CD4-positive, alpha-beta T cell treated with Interleukin-17A for 1 hour (primary cell): ENCODE results near the gene IFI6.
"Not testable (repeated sequence)": the region's sequence is repeated elsewhere in the genome, so short reads cannot be mapped to it uniquely, and the experiment has no call there.

Experiments
- DNase-seq: peaks from one replicate; pipeline ENCODE4 v3.0.0-alpha.2; 2020

IFI6 gene

DNA sequence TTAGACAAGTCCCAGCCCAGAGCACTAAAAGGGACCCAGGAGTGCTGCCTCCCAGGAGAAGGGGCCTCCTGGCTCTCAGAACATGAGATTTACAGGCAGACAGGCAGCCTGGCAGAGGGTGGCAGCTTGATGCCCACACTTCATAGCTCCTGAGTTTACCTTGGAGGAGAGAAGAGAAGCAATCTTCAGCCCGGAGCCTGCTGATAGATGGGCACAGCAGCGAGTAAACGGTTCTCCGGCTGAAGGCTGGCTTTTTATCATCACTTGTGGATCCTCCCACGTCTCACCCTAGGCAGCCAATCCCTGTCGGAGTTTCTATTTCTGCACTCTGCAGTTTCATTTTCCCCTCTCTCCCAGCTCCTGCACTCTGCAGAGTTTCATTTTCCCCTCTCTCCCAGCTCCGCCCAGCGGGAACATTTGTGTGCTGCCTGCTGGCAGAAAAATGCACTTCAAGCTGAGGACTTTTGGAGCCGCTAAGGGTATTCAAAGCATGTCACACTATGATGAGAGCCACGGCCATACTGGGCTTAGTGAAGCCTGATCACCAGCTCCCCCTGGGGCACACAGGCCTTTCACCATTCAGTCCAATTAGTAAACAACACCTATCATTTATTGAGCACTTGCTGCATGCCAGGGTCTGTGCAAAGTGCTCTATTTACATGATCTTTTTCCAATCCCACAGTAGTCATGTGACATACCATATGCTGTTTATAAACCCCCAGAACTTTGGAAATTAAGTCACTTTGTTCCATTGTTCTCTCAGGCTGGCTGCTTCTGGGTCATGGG is at the start of gene IFI6:
TSS of gene IFI6 (minus strand) at position 229 of the 786 bp plus-strand sequence. CDS start 2,878 bp downstream, outside the sequence.
- peak; percentile 91 for DNase-seq

DNA sequence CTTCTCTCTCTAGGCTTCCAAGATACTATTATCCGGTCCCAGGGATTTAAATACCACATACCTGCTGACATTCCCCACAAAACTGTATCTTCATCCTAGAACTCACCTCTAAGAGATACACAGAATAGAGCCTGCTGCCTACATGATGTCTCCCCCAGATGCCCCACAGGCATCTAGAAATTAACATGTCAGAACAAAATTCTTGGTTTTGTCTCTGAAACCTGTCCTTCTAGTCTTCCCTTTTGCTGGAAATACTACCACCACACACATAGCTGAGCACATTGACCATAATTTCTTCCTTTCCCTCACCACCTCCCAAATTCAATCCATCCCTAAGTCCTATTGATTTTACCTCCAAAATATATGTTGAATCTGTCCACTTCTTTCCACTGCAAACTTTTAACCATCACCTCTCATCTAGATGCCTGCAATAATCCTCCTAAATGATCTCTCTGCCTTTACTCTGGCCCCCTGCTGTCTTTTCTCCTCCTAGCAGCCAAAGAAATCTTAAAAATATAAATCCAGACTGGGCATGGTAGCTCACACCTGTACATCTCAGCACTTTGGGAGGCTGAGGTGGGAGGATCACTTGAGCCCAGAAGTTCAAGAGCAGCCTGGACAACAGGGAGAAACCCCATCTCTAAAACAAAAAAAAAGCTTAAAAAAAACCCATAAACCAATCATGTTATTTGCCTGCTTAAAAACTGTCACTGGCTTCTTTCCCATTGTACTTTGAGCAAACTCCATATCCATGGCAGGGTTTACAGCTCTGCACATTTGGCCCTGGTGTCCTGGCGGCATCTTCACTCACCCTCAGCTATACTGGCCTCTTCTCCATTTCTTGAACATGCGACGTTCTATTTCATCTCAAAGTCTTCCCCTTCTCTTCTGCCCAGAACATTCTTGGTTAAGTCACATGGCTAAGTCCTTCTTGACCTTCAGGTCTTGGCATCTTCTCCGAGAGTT is 47.6 kb upstream of the IFI6 start:
- peak; percentile 24 for DNase-seq

- DNase-seq, result no peak
Measured at GRCh38 chr1:27716262-27716895, 44.4 kb upstream of the IFI6 start.

GRCh38 chr1:27713869-27714513 is 42.0 kb upstream of the IFI6 start:
- no peak for DNase-seq

DNA sequence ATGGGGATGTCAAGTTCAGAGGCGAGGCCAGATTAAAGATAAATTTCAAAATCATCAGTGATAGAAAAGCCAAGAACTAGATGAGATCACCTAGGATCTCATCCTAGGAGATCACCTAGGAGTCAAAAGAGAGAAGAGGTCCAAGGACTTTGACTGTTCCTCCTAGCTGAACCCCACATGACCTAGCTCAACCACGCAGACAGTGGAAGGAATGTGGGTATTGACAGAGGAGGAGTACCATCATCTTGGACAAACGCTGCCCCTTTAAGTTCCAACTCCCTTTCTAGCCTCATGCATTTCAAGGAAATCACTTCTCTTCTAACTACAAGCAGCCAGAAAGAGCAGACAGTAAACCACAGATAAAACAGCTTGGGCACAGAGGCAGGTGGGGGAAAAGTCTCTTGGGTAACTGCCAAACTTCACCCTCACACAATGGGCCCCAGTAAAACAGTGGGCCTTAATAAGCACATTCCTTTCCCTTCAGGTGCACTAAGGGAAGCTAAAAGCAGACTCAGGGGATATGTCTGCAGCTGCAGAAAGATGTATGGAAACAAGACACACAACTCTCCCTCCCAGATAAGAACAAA is 41.2 kb upstream of the IFI6 start:
- DNase-seq, result no peak

DNA sequence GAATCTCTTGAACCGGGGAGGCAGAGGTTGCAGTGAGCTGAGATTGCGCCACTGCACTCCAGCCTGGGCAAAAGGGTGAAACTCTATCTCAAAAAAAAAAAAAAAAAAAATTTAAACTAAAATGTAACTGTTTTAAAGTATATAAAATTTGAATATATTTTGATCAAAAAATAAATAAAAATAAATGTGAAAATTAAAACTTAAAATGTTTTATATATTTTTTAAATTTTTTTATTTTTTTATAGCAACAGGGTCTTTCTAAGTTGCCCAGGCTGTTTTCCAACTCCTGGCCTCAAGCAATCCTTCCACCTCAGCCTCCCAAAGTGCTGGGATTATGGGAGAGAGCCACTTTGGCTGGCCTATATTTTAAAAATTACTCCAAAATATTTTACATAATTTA is 38.6 kb upstream of the IFI6 start:
- DNase-seq, result no peak

GRCh38 chr1:27705545-27705944 is 33.6 kb upstream of the IFI6 start:
- DNase-seq, result no peak

DNA sequence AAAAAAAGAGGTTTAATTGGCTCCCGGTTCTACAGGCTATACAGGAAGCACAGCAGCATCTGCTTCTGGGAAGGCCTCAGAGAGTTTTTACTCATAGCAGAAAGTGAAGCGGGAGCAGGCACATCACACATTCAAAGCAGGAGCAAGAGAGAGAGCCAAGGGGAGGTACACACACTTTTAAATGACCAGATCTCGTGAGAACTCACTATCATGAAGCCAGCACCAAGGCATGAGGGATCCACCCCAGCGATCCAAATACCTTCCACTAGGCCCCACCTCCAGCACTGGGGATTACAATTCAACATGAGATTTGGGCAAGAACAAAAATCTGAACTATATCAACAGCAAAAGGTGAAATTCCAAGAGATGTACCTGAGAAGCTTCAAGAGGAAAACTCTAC is 33.0 kb upstream of the IFI6 start:
- no peak for DNase-seq

- not testable (repeated sequence) for DNase-seq
Measured at GRCh38 chr1:27696835-27697234, 24.8 kb upstream of the IFI6 start.

DNA sequence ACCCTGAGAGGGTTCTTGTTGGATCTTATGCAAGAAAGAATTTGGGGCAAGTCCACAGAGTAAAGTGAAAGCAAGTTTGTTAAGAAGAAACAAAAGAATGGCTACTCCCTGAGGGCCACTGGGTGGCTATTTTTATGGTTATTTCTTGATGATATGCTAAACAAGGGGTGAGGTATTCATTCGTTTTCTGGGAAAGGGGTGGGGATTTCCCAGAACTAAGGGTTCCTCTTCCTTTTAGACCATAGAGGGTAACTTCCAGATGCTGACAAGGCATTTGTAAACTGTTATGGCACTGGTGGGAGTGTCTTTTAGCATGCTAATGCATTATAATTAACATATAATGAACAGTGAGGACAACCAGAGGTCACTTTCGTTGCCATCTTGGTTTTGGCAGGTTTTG is 18.2 kb upstream of the IFI6 start:
- DNase-seq, result no peak

GRCh38 chr1:27689423-27690173 is 17.6 kb upstream of the IFI6 start:
- DNase-seq, result no peak

DNA sequence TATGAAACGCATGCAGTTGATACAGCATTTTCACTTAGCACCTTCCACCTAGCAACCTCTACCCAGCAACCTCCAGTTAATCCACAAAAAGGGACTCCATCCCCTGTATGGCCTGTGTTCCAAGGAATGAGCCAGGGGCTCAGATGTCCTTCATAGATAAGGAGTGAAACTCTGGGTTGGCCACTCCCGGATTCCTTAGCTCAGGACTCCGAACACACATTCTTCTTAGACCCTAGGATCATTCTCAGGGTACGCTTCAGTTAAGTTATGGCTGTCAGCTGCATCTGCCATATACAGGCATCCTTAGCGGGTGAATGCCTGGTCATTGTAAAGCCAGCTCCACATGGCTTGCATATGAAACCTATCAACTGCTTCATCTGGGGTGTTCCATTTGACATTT is 15.9 kb upstream of the IFI6 start:
- no peak for DNase-seq

- no peak for DNase-seq
Measured at GRCh38 chr1:27686223-27686990, 14.4 kb upstream of the IFI6 start.

- DNase-seq, result no peak
Measured at GRCh38 chr1:27684176-27684575, 12.2 kb upstream of the IFI6 start.

GRCh38 chr1:27682351-27682944 is 10.5 kb upstream of the IFI6 start:
- no peak for DNase-seq

DNA sequence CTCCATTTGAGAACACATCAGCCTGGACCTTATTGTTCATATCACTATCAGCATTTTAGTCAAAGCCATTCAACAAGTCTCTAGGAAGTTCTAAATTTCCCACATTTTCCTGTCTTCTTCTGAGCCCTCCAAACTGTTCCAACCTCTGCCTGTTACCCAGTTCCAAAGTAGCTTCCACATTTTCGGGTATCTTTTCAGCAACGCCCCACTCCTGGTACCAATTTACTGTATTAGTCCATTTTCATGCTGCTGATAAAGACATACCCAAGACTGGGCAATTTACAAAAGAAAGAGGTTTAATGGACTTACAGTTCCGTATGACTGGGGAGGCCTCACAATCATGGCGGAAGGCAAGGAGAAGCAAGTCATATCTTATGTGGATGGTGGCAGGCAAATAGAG is 9.6 kb upstream of the IFI6 start:
- DNase-seq, result not testable (repeated sequence)

- not testable (repeated sequence) for DNase-seq
Measured at GRCh38 chr1:27680225-27680791, 8.3 kb upstream of the IFI6 start.

- DNase-seq, result no peak
Measured at GRCh38 chr1:27678747-27679146, 6.8 kb upstream of the IFI6 start.

- DNase-seq, result no peak
Measured at GRCh38 chr1:27676410-27676809, 4.4 kb upstream of the IFI6 start.

- DNase-seq, result no peak
Measured at GRCh38 chr1:27672750-27673112, 739 bp upstream of the IFI6 start.
